SU-DHL-6 (cell line): ENCODE data around the gene HECW1.

Experiments
- H2AFZ ChIP-seq: fragments of 200-600 bp; sonication (generic); 2 replicates; pipeline ENCODE4 v1.6.1; 2014; ENCODE audit warnings: low read depth, mild to moderate bottlenecking, moderate library complexity, mixed read lengths, antibody characterized with exemption, low read length; ENCODE audit not compliant: severe bottlenecking
- H3F3A ChIP-seq: fragments of 200-600 bp; shearing (Covaris generic); 2 replicates; pipeline ENCODE4 v1.6.0; 2016; ENCODE audit warnings: antibody characterized with exemption, mild to moderate bottlenecking; ENCODE audit not compliant: insufficient read depth
- H3K27ac ChIP-seq: fragments of 200-600 bp; sonication (generic); 2 replicates; pipeline ENCODE4 v1.5.1; 2016; ENCODE audit warnings: low read depth, mild to moderate bottlenecking, low read length, moderate library complexity, mixed read lengths
- H3K27me3 ChIP-seq: fragments of 200-600 bp; sonication (generic), shearing (Covaris generic); 2 replicates; pipeline ENCODE4 v1.6.0; 2014; ENCODE audit warnings: mild to moderate bottlenecking, low read length
- H3K36me3 ChIP-seq: fragments of 200-600 bp; sonication (generic); 2 replicates; pipeline ENCODE4 v1.6.1; 2014; ENCODE audit warnings: mild to moderate bottlenecking, low read length, mixed read lengths
- H3K4me2 ChIP-seq: fragments of 300-600, 200-600 bp; shearing (Covaris generic), sonication (generic); 2 replicates; pipeline ENCODE4 v1.6.0; 2014; ENCODE audit warnings: low read length, low read depth, mild to moderate bottlenecking; ENCODE audit not compliant: poor library complexity, severe bottlenecking
- H3K4me3 ChIP-seq: fragments of 200-600 bp; sonication (generic); 2 replicates; pipeline ENCODE4 v1.5.1; 2014; ENCODE audit warnings: antibody characterized with exemption, low read length, mild to moderate bottlenecking, mixed read lengths; ENCODE audit not compliant: insufficient read depth, poor library complexity, severe bottlenecking
- H3K79me2 ChIP-seq: fragments of 200-600 bp; sonication (generic); 2 replicates; pipeline ENCODE4 v1.6.1; 2014; ENCODE audit warnings: mild to moderate bottlenecking, low read length, moderate library complexity; ENCODE audit not compliant: insufficient read depth
- H3K9ac ChIP-seq: fragments of 200-600 bp; sonication (generic); 2 replicates; pipeline ENCODE4 v1.7.0; 2014; ENCODE audit warnings: mild to moderate bottlenecking, low read length
- H3K9me2 ChIP-seq: fragments of 200-600 bp; sonication (generic); replicated peaks from 2 replicates; pipeline ENCODE4 v1.6.1; 2014; ENCODE audit warnings: low read length; ENCODE audit not compliant: insufficient read depth
- H3K9me3 ChIP-seq: fragments of 200-600 bp; sonication (generic); 2 replicates; pipeline ENCODE4 v1.6.1; 2014; ENCODE audit warnings: low read length, mixed read lengths; ENCODE audit not compliant: insufficient read depth
- H4K20me1 ChIP-seq: fragments of 200-600 bp; sonication (generic); 2 replicates; pipeline ENCODE4 v1.6.1; 2014; ENCODE audit warnings: low read depth, mild to moderate bottlenecking, antibody characterized with exemption, low read length, moderate library complexity, mixed read lengths
- EZH2phosphoT487 ChIP-seq: fragments of 200-600 bp; sonication (generic), shearing (Covaris generic); conservative IDR thresholded peaks from 2 replicates; pipeline ENCODE4 v1.6.1; 2018; ENCODE audit warnings: mild to moderate bottlenecking, antibody characterized with exemption, low read length, moderate library complexity, mixed read lengths
- TF ChIP-seq, protein P1 (sequence below): fragments of 200-600 bp; sonication (generic); IDR thresholded peaks from one replicate; pipeline ENCODE4 v1.5.1; 2017; ENCODE audit warnings: antibody characterized with exemption, mild to moderate bottlenecking, low read length, moderate library complexity; ENCODE audit not compliant: insufficient read depth, poor library complexity, severe bottlenecking

HECW1 gene

DNA sequence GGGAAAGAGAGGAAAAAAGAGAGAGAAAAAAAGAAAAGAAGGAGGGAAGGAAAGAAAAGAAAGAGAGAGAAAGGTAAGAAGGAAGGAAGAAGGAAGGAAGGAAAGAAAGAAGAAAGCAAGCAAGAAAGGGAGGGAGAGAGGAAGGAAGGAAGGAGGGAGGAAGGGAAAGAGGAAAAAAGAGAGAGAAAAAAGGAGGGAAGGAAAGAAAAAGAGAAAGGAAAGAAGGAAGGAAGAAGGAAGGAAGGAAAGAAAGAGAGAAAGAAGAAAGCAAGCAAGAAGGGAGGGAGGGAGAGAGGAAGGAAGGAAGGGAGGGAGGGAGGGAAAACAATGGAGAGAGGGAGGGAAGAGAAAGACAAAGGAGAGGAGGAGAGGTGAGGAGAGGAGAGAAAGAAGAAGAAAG is 135.3 kb downstream of the HECW1 start:
- Histone ChIP-seq H2AFZ (no peak overlapping the region), H3K4me3 (no peak overlapping the region), H3K36me3 (no peaks in the 10 kb centered on the region), H3K4me2 (no peak overlapping the region), H3K9me3 (no peaks in the 10 kb centered on the region), H4K20me1 (no peaks in the 10 kb centered on the region), H3K27me3 (no peaks in the 10 kb centered on the region), H3F3A (no peaks in the 10 kb centered on the region), H3K79me2 (no peaks in the 10 kb centered on the region), H3K27ac (no peak overlapping the region), H3K9ac (no peak overlapping the region), H3K9me2 (no peaks in the 10 kb centered on the region)
- TF ChIP-seq EZH2phosphoT487: no peak
- TF ChIP-seq, protein P1, sequence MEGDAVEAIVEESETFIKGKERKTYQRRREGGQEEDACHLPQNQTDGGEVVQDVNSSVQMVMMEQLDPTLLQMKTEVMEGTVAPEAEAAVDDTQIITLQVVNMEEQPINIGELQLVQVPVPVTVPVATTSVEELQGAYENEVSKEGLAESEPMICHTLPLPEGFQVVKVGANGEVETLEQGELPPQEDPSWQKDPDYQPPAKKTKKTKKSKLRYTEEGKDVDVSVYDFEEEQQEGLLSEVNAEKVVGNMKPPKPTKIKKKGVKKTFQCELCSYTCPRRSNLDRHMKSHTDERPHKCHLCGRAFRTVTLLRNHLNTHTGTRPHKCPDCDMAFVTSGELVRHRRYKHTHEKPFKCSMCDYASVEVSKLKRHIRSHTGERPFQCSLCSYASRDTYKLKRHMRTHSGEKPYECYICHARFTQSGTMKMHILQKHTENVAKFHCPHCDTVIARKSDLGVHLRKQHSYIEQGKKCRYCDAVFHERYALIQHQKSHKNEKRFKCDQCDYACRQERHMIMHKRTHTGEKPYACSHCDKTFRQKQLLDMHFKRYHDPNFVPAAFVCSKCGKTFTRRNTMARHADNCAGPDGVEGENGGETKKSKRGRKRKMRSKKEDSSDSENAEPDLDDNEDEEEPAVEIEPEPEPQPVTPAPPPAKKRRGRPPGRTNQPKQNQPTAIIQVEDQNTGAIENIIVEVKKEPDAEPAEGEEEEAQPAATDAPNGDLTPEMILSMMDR: no peak

DNA sequence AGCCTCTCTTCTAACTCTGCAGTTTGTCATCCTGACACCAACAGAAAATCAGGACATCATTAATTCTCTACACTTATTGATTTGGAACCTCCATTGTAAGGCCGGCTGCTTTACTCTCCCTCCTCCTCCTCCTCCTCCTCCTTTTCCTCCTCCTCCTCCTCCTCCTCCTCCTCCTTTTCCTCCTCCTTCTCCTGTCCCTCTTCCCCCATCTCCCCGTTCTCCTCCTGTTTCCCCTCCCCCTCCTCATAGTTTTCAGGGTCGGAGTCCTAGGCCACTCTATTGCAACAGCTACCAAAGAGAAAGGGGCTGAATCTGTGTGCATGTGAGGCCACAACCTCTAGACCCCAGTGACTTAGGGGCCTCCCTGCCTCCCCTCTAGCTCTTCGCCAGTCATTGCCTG is 136.1 kb downstream of the HECW1 start:
- TF ChIP-seq, protein P1: no peak
- no peak for TF ChIP-seq EZH2phosphoT487
- H3K9ac ChIP-seq: no peak overlapping the region
- H4K20me1 ChIP-seq: no peaks in the 10 kb centered on the region
- H3K36me3 ChIP-seq: no peaks in the 10 kb centered on the region
- no peak overlapping the region for H3K27ac ChIP-seq
- no peak overlapping the region for H3K4me2 ChIP-seq
- no peaks in the 10 kb centered on the region for H3K27me3 ChIP-seq
- H3F3A ChIP-seq: no peaks in the 10 kb centered on the region
- no peak overlapping the region for H2AFZ ChIP-seq
- H3K9me2 ChIP-seq: no peaks in the 10 kb centered on the region
- H3K4me3 ChIP-seq: no peak overlapping the region
- H3K79me2 ChIP-seq: no peaks in the 10 kb centered on the region
- H3K9me3 ChIP-seq: no peaks in the 10 kb centered on the region

DNA sequence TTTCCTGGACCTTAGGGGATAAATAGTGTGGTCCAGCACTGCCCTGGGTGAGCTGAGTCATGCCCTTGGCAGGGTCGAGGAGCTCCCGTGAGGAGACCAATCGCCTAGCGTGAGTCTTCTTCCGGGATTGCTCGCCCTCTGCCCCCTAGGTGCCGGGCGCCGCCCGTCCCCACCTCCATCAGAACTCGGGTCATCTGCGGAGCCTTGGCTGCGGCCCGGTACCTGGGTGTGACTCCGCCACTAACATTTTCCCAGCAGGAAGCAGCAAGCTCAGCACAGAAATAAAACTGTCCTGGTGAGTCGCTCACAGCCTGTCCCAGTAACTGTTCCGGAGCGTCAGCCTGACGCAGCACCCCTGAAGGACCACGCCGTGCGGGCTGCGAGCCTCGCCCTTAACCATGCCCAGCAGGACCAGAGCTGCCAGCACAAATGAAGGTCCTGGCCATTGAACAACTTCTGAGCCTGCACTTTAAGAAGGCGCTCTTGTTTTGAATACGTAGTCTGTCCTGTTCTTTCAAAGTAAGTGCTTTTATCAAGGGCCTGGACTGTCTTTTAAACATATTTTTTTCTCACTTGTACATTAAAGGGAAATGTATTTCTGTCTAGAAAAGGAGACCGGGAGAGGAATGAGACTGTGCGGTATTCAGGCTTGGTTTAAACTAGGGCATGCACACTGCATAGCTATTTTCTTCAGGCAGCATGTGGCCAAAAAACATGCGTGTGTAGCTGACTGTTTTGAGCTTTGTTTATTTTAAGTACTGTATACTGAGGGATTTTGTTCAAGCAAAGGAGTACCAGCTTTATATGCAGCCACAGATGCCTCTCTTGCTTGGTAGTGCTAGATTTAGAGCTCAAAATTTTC is 136.7 kb downstream of the HECW1 start:
- H3K4me3 ChIP-seq: no peak overlapping the region
- H3K9me3 ChIP-seq: no peaks in the 10 kb centered on the region
- H3K4me2 ChIP-seq: no peak overlapping the region
- H2AFZ ChIP-seq: no peak overlapping the region
- H4K20me1 ChIP-seq: no peaks in the 10 kb centered on the region
- H3K27me3 ChIP-seq: no peaks in the 10 kb centered on the region
- no peaks in the 10 kb centered on the region for H3K9me2 ChIP-seq
- H3K36me3 ChIP-seq: no peaks in the 10 kb centered on the region
- no peak overlapping the region for H3K27ac ChIP-seq
- TF ChIP-seq EZH2phosphoT487: no peak
- TF ChIP-seq, protein P1: no peak
- H3K79me2 ChIP-seq: no peaks in the 10 kb centered on the region
- H3F3A ChIP-seq: no peaks in the 10 kb centered on the region
- H3K9ac ChIP-seq: no peak overlapping the region
